HG02759 (cell line): ENCODE measurements around the gene FUT7.
"Not testable (repeated sequence)": the region's sequence is repeated elsewhere in the genome, so short reads cannot be mapped to it uniquely, and the experiment has no call there.

Experiments used
- ATAC-seq: cut with Tn5 transposase; IDR thresholded peaks from one replicate; pipeline ENCODE4 v1.9.1; 2021; ENCODE audit warnings: mild to moderate bottlenecking, moderate library complexity; ENCODE audit not compliant: unreplicated experiment

Gene FUT7

DNA sequence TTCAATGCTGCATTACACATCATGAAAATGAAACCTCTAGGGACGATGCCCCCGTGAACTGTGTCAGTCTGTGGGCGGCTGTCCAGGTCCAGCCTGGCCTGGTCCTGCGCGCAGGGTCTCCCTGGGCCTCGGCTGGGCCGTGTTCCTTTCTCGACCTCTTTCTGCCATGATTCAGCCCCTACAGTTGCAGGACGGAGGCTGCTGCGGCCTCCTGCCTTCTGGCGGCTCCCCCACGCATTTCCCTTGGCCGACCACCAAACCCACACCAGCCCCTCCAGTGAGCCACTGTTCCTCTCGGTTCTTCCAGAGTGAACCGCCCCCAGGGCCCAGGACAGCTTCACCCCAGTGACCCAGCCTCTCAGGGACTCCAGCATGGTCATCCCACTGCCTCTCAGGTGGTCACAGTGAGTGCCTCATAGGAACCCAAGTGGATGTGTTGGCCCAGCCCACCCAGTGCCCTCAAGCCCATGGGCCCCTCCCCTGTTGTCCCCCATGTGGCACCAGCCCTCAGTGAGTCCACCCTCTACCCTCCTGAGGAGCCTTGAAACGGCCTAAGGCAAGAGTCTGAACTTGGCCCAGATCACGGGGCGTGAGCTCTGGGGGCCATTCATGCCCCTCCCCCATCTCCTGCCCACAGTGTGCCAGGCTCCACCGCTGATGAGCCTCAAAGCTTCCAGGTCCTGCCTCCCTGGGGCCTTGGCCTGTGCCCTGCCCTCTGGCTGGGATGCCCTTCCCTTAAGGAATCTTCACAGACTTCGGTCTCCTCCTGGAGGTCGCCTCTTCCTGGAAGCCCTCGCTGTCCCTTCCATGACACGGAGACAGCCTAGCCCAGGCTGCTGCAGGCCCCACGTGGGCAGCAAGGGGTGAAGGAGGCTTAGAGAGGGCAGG is 25.5 kb downstream of the FUT7 start:
- ATAC-seq = no peak

DNA sequence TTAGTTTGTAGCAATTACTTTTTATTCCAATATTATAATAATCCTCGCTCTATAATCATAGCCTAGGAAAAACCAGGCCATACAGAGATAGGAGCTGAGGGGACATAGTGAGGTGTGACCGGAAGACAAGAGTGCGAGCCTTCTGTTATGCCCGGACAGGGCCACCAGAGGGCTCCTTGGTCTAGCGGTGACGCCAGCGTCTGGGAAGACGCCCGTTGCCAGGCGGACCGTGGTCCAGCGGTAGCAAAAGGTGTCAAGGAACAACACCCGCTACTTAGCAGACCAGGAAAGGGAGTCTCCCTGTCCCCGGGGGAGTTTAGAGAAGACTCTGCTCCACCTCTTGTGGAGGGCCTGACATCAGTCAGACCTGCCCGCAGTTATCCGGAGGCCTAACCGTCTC is 27.6 kb downstream of the FUT7 start:
- ATAC-seq = not testable (repeated sequence)

DNA sequence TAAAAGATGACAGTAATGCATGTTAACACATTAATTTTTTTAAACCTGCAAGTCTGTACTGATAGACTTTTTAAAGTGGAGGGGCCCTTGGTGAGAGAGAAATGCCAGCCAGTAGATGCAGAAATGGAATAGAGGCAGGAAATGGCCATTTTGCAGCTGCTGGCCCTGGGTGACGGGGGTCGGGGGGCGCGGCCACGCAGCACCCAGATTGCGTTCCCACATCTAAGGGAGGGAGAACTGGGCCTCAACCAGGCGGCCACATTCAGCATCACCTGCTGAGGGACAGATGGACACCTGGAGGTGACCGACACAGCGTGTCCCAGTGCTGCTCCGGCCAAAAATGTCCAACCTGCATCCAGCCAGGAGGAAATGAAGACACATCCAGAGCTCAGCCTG is 29.2 kb downstream of the FUT7 start:
- ATAC-seq = no peak

DNA sequence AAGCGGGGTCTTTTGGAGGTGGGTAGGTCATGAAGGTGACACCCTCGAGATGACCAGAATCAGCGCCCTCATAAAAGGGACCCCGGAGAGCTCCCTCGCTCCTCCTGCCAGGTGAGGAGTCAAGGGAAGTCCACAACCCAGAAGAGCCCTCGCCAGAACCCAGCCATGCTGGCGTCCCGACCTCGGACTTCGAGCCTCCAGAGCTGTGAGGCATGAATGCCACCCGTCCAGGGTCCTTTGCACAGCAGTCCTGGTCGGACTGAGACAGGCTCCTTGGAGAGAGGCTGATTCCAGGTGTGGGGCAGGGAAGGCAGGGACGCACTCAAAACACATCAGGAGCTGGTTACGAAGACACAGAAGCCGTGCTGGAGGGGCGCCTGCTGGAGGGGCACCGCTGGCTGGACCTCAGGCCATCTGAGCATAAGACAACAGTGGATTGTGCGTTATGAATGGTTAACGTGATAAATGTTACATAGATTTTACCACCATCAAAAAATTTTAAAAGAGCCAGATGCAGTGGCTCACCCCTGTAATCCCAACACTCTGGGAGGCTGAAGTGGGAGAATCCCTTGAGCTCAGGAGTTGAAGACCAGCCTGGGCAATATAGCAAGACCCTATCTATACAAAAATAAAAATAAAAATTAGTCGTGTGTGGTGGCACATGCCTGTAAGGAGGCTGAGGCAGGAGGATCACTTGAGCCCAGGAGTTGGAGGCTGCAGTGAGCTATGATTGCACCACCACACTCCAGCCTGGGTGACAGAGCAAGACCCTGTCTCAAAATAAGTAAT is 29.8 kb downstream of the FUT7 start:
- no peak for ATAC-seq

DNA sequence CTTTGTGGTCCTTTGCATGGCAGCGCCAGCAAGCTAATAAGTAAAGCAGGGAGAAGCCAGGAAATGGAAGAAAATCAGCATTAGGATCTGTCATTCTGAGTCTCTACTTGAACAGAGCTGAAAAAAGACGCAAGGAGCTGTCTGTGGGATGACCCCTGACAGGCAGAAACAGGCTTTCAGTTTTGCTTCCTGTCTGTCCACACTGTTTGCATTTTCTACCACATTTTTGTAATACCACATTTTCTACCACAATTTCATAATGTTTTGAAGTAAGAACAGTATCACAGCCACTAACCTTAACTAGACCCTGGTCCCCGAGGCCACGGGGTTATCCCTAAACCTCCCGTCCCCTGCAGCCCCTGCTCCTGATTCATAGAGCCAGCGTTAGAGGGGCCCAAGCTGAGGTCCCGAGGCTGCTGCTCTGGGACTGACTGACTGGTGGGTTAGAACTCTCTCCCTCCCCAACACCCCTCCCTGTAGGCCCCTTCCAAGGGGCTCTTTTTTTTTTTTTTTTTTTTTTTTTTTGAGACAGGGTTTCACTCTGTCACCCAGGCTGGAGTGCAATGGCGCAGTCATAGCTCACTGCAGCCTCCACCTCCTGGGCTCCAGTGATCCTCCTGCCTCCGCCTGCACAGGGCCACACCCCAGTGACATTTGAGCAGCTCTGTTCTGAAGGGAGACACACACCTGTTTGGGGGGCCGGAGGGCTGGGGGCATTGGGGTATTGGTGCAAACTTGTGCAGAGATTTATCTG is 31.5 kb downstream of the FUT7 start:
- ATAC-seq = peak; percentile 73

DNA sequence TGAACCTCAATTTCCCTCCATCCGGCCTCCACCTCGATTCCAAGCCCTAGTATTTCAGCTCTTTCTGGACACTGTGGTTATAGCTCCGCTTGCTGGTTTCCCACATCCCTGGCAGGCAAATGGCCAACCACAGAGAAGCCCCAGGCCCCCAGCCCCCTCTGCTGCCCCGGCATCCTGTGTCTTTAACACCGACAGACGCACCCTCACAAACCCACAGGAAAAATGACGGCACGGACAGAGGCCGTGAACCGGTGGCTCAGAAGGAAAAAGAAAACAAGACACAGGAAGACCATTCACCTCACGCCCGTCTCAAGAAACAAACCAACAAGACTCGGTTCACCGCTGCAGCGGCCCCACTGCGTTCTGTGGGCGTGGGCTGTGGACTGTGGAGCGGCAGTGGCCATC is 34.1 kb downstream of the FUT7 start:
- no peak for ATAC-seq

DNA sequence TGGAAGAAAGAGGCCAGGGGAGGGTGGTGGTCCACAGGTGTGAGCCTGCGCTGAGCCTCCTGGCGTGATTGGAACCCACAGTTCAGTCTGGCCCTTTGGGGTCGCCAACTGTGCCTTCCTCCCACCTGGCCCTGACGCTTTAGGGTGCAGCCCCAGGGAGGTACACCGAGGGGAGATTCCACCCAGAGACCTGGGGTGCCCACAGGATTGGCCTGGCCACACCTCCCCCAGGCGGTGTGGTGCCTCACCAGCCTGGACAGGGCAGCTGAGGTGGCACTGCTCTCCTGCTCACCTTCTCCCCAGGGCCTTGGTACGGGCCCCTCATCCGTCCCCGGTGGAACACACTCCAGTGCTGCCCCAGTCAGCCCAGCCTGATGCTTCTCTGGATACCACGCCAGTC is 34.5 kb downstream of the FUT7 start:
- ATAC-seq = no peak

DNA sequence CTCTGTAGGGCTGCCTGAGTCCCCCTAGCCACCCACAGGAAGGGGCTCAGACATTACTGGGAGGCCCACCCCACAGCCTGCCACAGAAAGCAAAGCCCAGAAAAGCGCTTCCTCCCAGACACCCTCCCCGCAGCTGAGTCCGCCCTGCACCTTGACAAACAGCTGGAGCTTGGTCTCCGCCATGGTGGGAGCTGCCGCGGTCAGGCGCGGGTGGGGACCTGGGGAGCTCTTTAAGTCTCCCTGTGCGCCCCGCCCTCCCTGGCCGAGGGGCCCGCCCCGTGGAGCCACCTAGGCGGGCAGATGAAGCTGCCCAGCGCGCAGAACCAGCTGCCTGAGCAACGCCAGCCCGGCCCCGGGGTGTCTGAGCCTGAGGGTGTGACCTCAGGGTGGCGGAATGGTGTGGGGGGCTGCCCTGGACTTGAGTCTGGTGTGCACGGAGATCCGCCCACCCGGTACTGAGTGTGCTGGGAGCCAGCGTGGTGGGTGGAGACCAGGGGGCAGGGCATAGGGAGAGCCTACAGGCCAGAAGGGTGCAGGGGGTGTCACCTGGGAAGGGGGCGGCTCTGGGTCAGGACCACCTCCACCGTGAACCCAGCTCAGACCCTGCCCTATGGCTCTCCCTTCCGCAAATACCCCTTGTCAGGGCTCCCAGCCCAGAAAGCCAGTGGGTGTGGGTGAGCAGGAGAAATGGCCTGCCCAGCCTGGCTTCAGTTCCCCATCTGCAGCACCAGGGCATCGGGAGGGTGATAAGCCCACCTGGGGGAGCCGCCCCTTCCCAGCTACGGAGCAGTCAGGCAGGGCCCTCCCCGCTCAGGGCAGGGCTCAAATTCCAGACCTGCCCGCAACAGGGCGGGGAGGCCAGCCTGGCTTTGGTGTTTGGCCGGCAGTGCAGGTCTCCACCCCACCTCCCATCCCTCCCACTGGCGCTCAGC is 35.3 kb downstream of the FUT7 start, which contains the start of gene CLIC3:
TSS of gene CLIC3 (minus strand) at position 208 of the 932 bp plus-strand sequence. CDS start at position 183, 25 bp downstream.
- no peak for ATAC-seq

DNA sequence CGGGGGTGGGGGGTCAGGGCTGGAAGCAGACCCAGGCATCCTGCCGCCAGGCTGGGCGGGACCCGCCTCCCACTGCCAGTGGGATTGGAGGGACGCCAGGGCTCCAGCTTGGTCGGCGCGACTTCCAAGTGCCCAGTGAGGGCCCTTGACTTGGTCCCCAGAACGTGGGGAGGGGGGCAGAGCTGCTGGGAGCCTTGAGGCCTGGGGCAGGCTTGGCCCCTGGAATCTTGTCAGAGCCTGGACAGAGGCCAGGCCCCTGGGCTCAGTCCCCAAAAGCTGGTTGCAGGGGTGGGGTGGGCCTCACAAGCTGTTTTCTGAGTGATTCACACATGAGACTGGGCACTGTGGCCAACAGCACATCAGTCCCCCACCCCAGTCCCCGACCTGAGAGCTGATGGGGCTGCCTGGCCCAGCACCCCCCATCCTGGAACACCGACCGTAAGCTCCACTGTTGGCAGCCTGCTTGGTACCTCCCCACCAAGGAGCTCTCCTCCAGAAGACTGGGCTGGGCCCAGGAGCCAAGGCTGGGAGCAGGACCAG is 36.0 kb downstream of the FUT7 start:
- no peak for ATAC-seq

DNA sequence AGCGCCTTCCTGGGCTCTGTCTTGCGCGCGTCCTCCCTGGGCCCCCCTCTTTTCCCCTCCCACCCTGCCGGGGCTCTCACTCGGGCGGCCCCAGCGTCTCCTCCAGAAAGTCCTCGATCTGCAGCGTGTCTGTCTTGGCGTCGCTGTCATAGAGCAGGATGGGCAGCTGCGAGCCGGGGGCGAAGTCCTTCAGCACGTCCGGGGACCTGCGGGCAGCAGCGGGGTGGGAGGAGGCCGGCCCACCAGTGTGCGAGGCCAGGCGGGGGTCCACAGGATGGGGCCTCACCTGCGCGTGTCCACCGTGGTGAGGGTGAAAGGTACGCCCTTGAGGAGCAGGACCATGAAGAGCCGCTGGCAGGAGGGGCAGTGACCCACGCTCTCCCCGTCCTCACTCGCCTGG is 36.5 kb downstream of the FUT7 start:
- no peak for ATAC-seq

DNA sequence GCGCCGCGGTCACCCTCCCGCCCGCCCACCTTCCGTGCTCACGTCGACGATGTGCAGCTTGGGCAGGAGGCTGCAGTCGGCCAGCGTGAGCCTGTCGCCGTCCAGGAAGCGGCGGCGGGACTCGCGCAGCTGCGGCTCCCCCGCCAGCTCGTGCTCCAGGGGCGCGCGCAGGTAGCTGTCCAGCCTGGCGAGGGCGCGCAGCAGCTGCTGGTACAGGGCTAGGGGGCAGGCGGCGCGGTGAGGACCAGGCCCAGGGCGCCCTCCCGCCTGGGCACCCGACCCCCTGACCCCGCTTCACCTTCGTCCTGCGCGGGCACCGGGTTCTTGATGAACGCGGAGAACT is 37.0 kb downstream of the FUT7 start:
- ATAC-seq = no peak

DNA sequence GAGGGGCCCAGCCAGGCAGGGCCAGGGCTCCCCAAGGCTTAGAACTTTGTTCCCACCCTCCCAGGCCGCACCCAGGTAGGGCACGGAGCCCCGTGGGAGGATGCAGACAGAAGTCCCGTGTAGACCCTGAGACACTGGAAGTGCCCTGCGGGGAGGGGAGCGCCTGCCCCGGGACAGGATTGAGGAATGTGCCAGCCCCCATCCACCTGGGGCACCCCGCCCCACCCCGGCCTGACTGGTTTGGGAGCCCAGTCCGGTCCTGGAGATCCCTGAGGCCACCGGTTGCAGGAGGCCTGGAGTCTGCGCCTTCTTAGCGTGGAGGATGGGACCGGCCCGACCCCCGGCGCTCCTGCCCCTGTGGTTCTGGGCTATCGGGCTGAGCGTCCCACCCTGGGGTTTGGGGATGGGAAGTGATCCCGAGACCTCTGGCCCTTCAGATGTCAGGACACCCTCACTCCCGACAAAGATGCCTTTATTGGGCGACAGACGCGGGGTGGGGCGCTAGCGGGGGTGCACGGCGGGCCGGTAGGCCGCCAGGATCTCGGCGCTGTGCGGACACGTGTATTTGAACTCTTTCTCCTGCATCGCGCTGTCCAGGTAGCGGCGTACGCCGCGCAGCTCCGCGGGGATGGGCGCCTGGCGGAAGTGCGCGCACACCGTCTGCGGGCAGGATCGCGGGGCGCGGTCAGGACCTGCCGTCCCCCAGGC is 37.6 kb downstream of the FUT7 start:
- ATAC-seq = no peak

DNA sequence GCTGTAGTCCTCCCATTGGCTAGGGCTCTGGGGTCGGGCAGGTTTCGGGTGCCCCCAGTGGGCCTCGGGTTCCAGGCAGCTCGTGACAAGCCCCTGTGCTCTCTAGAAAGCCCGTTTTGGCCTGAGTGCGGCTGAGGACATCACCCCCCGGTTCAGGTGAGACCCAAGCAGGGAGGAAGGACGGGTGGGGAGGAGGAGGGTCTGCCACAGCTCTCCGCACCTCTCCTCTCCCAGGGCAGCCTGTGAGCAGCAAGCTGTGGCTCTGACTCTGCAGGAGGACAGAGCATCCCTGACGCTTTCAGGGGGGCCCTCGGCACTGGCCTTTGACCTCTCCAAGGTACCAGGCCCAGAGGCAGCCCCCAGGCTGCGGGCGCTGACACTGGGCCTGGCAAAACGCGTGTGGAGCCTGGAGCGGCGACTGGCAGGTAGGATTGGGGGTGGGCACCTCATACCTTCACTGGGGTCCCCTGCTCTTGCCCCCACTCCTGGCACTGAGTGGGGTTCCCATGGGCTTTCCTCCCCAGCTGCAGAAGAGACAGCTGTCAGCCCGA is 39.0 kb downstream of the FUT7 start:
- ATAC-seq = no peak

DNA sequence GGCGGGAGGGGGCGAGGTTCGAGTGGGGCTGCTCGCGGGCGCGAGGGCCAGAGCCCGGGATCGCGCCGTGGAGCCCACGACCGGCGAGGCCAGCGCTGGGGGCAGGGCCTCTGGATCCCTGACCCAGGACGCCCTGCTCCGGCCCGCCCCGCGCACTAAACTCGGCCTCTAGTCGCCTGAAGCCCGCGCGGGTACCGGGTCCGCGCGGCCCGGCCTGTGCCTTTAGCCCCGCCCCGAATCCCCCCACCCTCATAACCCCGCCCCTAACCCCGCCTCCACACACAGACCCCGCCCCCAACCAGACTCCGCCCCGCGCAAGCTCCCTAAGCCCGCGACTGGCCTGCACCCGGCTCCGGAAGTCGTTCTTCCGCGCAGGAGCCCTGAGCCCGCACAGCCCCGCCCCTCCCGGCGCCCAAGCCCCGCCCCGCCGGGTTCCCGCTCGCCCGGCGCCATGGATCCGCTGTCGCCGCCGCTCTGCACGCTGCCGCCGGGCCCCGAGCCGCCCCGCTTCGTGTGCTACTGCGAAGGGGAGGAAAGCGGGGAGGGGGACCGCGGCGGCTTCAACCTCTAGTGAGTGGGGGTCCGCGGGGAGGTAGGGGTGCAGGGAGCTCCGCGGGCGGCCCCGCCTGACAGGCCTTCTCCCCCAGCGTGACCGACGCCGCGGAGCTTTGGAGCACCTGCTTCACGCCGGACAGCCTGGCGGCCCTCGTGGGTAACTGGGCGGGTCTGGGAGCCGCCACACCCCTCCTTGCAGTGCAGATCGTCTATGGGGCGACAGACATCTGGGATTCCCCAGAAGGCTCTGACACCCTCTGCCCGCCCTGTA is 39.7 kb downstream of the FUT7 start, which contains the start of gene PAXX:
TSS of gene PAXX (plus strand) at position 430 of the 826 bp plus-strand sequence. CDS start at position 452, 22 bp downstream.
- ATAC-seq = peak; percentile 93

DNA sequence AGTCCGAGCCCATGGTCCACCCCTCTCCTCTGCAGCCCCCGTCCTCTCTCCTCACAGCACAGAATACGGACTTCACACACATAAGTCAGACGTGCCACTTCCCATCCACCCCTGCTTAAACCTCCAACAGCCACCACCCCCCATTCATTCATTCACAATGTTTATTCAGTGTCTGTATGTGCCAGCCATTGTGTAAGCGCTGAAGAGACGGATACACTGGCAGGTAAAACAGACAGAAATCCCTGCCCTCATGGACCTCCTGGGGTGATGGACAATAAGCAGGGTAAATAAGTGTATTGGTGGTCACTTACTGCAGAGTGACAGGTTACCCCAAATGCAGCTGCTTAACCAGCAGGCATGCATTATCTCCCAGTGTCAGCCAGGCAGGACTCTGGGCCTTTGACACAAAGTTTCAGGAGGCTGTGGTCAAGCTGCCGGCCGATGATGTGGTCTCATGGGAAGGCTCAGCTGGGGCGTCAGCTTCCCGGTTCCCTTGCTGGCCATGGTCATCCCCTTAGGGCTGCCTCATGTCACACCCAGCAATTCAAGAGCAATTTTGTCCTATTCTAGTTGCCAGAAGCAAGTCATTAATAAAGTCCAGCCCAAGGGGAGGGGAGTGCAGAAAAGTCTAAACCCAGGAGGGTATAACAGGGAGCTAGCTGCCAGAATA is 41.5 kb downstream of the FUT7 start:
- ATAC-seq = no peak

DNA sequence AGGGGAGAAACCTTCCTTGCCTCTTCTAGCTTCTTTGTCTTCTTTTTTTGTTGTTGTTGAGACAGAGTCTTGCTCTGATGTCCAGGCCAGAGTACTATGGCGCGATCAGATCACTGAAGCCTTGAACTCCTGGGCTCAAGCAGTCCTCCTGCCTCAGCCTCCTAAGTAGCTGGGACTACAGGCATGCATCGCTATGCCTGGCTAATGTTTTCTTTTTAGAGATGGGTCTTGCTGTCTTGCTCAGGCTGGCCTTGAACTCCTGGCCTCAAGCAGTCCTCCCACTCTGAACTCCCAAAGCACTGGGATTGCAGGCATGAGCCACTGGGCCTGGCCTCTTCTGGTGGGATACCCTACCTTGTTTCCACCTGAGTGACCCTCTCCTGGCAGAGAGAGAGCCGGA is 43.0 kb downstream of the FUT7 start:
- no peak for ATAC-seq

DNA sequence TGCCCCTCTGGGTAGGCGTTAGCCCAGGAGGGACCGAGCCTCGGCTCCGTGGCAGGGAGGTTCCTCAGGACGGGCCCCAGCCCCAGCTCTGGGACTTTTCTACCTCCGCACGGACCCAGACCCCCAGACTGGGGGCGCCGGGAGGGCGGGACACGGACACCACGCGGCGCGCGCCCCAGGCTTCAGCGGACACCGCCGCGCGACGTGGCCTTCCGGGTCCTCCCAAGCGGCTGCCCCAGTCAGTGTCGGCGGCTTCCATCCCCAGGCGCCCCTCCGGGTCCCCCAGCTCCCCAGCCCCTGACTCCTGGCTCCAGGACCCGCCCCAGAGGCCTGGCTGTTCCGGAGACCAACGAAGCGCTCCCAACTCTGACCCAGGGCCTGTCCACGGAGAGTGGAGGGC is 46.0 kb downstream of the FUT7 start:
- no peak for ATAC-seq
